CD4-positive, alpha-beta T cell (primary cell): ENCODE measurements around the gene PACSIN1. TPM values are rescaled to one million over a fixed set of nuclear protein-coding genes. Genes with fewer than 3 reads are reported as not detected.

Experiments used
- ATAC-seq: fragments of 200-7000 bp; cut with Tn5 transposase; one replicate; pipeline ENCODE4 v1.10.0; 2022; ENCODE audit warnings: mild to moderate bottlenecking; ENCODE audit not compliant: poor library complexity
- CTCF ChIA-PET: fragments of 350-600 bp; sonication (Branson Sonifier 250); formaldehyde crosslinking; loops from one replicate; lab custom pipeline; 2021; ENCODE audit warnings: antibody characterized with exemption, inconsistent platforms; lab: Charles Lee
- POLR2A ChIA-PET: fragments of 350-600 bp; sonication (Branson Sonifier 250); formaldehyde crosslinking; loops from one replicate; lab custom pipeline; 2021; ENCODE audit warnings: antibody characterized with exemption, inconsistent platforms; lab: Charles Lee
- DNase-seq, 14 experiments: peaks; one replicate each; pipeline ENCODE4 v3.0.0-alpha.2; 2013 to 2020; ENCODE audit warnings: mixed read lengths in 2 of 14
- H3K27ac ChIP-seq, 2 donors: one replicate each; pipeline versions ENCODE4 v1.5.1 to v1.7.0; 2013; ENCODE audit warnings: low read length in 2 of 2, low read depth in 1 of 2, mild to moderate bottlenecking in 1 of 2
- H3K27me3 ChIP-seq, 2 experiments: 1 replicate in 1 of 2; 2 replicates in 1 of 2; pipeline versions ENCODE4 v1.6.1 to v1.7.0; 2013; ENCODE audit warnings: low read length in 2 of 2, control low read depth in 1 of 2, mild to moderate bottlenecking in 1 of 2, moderate library complexity in 1 of 2; ENCODE audit not compliant: insufficient read depth in 2 of 2, control insufficient read depth in 1 of 2
- H3K36me3 ChIP-seq: one replicate; pipeline ENCODE4 v1.6.1; 2013; ENCODE audit warnings: low read length, control low read depth; ENCODE audit not compliant: insufficient read depth
- H3K4me1 ChIP-seq: one replicate; pipeline ENCODE4 v1.6.1; 2013; ENCODE audit warnings: low read length, control low read depth; ENCODE audit not compliant: insufficient read depth
- H3K4me3 ChIP-seq: one replicate; pipeline ENCODE4 v1.5.1; 2013; ENCODE audit warnings: mild to moderate bottlenecking, low read length, moderate library complexity
- H3K9me3 ChIP-seq, 2 experiments: 1 replicate in 1 of 2; 2 replicates in 1 of 2; pipeline versions ENCODE4 v1.6.1 to v1.7.0; 2013; ENCODE audit warnings: low read length in 2 of 2, mild to moderate bottlenecking in 2 of 2, control low read depth in 1 of 2, moderate library complexity in 1 of 2; ENCODE audit not compliant: control insufficient read depth in 1 of 2, insufficient read depth in 1 of 2
- H3K27ac Mint-ChIP-seq: one replicate; pipeline ENCODE4 v1.8.0; 2020; ENCODE audit warnings: mixed read lengths
- H3K27me3 Mint-ChIP-seq: one replicate; pipeline ENCODE4 v1.8.0; 2021; ENCODE audit warnings: mixed read lengths
- H3K36me3 Mint-ChIP-seq: one replicate; pipeline ENCODE4 v1.8.0; 2021; ENCODE audit warnings: low read depth, mixed read lengths
- H3K4me1 Mint-ChIP-seq: one replicate; pipeline ENCODE4 v1.8.0; 2021; ENCODE audit warnings: low read depth, mixed read lengths
- H3K4me3 Mint-ChIP-seq: one replicate; pipeline ENCODE4 v1.8.0; 2020; ENCODE audit warnings: mild to moderate bottlenecking, mixed read lengths
- H3K9me3 Mint-ChIP-seq: one replicate; pipeline ENCODE4 v1.8.0; 2020; ENCODE audit warnings: mixed read lengths
- intact Hi-C, 2 experiments: fragments of 100-400 bp; cut with DNase I in 1 of 2; cut with micrococcal nuclease in 1 of 2; formaldehyde crosslinking; loops; one replicate each; pipeline versions ENCODE4 v1.15.1 to v1.9.0; 2023 to 2025; cut with DNase I, micrococcal nuclease
- total RNA-seq, 174 experiments: library from RNA in 2 of 174; stranded (reverse) in 2 of 174; gene quantifications; one replicate each; pipeline ENCODE4 v1.2.3 and lab custom pipeline; 2021 to 2026
- TF ChIP-seq, protein P1 (sequence below): fragments of 200-600 bp; IDR thresholded peaks from one replicate; pipeline ENCODE4 v1.8.0; 2022; ENCODE audit warnings: antibody characterized with exemption, mild to moderate bottlenecking

The PACSIN1 gene
- total RNA-seq, 2 experiments from 2014 or later: 1.3 to 1.4 TPM

DNA sequence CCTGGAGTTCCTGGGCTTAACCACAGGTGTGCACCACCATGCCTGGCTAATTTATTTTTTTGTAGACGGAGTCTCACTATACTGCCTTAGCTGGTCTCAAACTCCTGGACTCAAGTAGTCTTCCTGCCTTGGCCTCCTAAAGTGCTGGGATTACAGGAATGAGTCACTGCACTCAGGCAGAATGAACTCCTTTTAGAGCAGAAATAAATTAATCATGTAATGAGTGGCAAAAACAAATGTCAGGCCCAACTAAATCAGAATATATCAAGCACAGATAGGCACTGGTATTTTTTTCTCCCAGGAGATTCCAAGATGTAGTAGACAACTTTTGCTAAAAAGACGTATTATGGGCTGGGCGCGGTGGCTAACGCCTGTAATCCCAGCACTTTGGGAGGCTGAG lies 42.6 kb upstream of the PACSIN1 start:
- ChIA-PET POLR2A (interaction anchor here (1.6 kb wide), 1 partner anchor 32 kb away, joined by 3 read pairs; no protein-coding TSS in a partner anchor), CTCF (interaction anchor here (0.9 kb wide), 1 partner anchor 227 kb away, joined by 4 read pairs; no protein-coding TSS in a partner anchor)
- H3K4me3 ChIP-seq: no peak overlapping the region
- H3K27me3 ChIP-seq: no peaks in the 10 kb centered on the region
- Mint-ChIP-seq H3K4me3 (peak overlapping the region; percentile 54), H3K36me3 (peaks cover 79% of the 10 kb centered on the region), H3K27ac (peak overlapping the region; percentile 97), H3K27me3 (no peaks in the 10 kb centered on the region), H3K4me1 (peaks cover 41% of the 10 kb centered on the region), H3K9me3 (no peaks in the 10 kb centered on the region)
- ATAC-seq (no peak), DNase-seq (no peak)
- TF ChIP-seq, protein P1, sequence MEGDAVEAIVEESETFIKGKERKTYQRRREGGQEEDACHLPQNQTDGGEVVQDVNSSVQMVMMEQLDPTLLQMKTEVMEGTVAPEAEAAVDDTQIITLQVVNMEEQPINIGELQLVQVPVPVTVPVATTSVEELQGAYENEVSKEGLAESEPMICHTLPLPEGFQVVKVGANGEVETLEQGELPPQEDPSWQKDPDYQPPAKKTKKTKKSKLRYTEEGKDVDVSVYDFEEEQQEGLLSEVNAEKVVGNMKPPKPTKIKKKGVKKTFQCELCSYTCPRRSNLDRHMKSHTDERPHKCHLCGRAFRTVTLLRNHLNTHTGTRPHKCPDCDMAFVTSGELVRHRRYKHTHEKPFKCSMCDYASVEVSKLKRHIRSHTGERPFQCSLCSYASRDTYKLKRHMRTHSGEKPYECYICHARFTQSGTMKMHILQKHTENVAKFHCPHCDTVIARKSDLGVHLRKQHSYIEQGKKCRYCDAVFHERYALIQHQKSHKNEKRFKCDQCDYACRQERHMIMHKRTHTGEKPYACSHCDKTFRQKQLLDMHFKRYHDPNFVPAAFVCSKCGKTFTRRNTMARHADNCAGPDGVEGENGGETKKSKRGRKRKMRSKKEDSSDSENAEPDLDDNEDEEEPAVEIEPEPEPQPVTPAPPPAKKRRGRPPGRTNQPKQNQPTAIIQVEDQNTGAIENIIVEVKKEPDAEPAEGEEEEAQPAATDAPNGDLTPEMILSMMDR: no peak
- H3K27ac ChIP-seq: no peak overlapping the region
- H3K36me3 ChIP-seq: peaks cover 64% of the 10 kb centered on the region
- intact Hi-C loops: no loop called here
- H3K4me1 ChIP-seq: peaks cover 37% of the 10 kb centered on the region
- H3K9me3 ChIP-seq: no peaks in the 10 kb centered on the region

DNA sequence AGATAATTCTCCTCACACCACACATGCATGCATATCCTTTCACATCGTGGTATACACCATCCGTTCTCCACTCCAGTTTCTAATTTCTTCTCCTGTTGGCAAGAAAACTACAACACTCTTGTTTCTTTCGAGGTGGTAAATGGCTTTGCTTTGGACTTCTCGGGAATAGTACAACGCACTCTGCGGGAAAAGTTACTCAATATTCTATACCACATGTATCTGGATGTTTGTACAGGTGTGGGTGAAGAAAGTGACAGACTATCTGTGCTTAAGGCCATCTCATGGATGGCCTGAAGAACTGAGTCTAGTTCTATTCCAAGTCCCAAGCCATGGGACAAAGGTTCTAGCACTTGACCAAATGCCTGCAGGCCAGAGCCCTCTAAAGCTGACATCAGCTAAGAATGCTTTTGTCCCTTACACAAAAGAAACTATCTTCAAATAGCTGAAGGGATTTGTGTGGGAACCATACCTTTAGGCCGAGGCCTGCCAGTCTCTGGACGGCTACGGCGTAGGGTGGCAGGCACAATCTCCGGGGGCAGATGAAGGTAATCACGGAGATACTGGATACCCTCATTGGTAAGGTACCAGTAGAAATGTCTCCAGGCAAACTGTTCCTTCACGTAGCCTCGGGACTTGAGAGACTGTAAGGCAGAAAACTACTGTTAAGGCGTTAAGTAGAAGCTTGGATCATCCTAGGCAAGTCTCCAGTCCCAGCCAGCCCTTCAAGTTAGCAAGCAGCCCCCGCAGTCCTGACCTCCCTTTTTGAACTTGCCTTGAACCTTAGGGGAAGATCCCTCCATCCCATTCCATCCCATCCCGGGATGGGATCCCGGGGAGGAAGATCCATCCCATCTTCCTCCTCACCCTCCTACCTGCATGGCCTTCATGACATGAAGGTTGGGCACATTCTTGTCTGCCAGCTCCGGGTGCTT lies 41.4 kb upstream of the PACSIN1 start:
- Mint-ChIP-seq H3K4me1 (peaks cover 39% of the 10 kb centered on the region), H3K9me3 (no peaks in the 10 kb centered on the region), H3K27ac (peak overlapping the region; percentile 97), H3K4me3 (peak overlapping the region; percentile 99), H3K27me3 (no peaks in the 10 kb centered on the region), H3K36me3 (peaks cover 67% of the 10 kb centered on the region)
- Histone ChIP-seq H3K9me3 (no peaks in the 10 kb centered on the region), H3K27me3 (no peaks in the 10 kb centered on the region), H3K36me3 (peaks cover 52% of the 10 kb centered on the region), H3K4me3 (peak overlapping the region; percentile 75), H3K27ac (peak overlapping the region in 1 of 2 donors; percentile 52), H3K4me1 (peaks cover 37% of the 10 kb centered on the region)
- ATAC-seq: no peak
- ChIA-PET CTCF (interaction anchor here (0.9 to 2.5 kb wide), 4 partner anchors 10 to 228 kb away, joined by 3 to 10 read pairs (median 5); no protein-coding TSS in a partner anchor), POLR2A (interaction anchor here (0.8 to 2.6 kb wide), 5 partner anchors 9 to 242 kb away, joined by 3 to 14 read pairs (median 4); no protein-coding TSS in a partner anchor)
- intact Hi-C loops: loop anchor here (5.0 kb wide), 3 partner anchors 32 to 637 kb away; partner anchors contain the start of genes LEMD2 (in 1 of the 2) and NUDT3 (in 1 of the 2)
- DNase-seq: no peak
- TF ChIP-seq, protein P1: no peak

DNA sequence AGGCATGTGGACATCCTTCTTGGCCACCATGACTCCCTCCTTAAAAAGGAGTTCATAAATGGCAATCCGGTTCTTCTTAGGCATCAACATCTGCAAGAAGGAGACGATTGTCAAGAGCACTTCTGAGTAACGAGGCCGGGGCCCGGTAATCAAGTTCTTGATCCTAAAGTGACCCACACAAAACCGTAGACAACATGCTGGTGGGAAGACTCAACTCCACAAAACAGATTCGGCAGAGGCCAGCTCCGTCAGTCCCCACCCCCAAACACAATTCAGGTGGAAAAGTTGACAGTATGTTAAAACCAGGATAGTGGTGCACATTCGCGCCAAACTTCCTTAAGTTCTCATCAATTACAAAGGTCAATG lies 40.8 kb upstream of the PACSIN1 start:
- CTCF ChIA-PET: interaction anchor here (1.4 to 2.5 kb wide), 3 partner anchors 10 to 229 kb away, joined by 4 to 10 read pairs (median 6); no protein-coding TSS in a partner anchor
- TF ChIP-seq, protein P1: no peak
- Mint-ChIP-seq H3K9me3 (no peaks in the 10 kb centered on the region), H3K36me3 (peaks cover 60% of the 10 kb centered on the region), H3K4me3 (peak overlapping the region; percentile 99), H3K27me3 (no peaks in the 10 kb centered on the region), H3K4me1 (peaks cover 39% of the 10 kb centered on the region), H3K27ac (peak overlapping the region; percentile 97)
- H3K36me3 ChIP-seq: peaks cover 46% of the 10 kb centered on the region
- H3K9me3 ChIP-seq: no peaks in the 10 kb centered on the region
- no peaks in the 10 kb centered on the region for H3K27me3 ChIP-seq
- no peak for ATAC-seq
- intact Hi-C loops: loop anchor here (5.0 kb wide), 3 partner anchors 33 to 638 kb away; partner anchors contain the start of genes LEMD2 (in 1 of the 2) and NUDT3 (in 1 of the 2)
- H3K4me1 ChIP-seq: peaks cover 37% of the 10 kb centered on the region
- H3K27ac ChIP-seq: peak overlapping the region; percentile 73 to 74
- POLR2A ChIA-PET: interaction anchor here (0.8 to 2.6 kb wide), 6 partner anchors 10 to 243 kb away, joined by 3 to 14 read pairs (median 8); partner anchors contain the start of gene HMGA1
- peak overlapping the region; percentile 75 for H3K4me3 ChIP-seq
- DNase-seq: no peak
